Measurements from ENCODE around the gene MUL1. TPM values are rescaled to one million over a fixed set of nuclear protein-coding genes. Genes with fewer than 3 reads are reported as not detected.

MUL1 gene
- total and polyA plus RNA-seq, 4 donors = 6.0 to 32.6 (median 24.6) TPM

- TF ChIP-seq CTCF (IDR thresholded peaks at IDR 0.05; ENCODE audit: control extremely low read depth, extremely low read depth) = no peak
- peak; percentile 87 to 92 (median 90) for DNase-seq
- 2 to 3% methylated on average over 40 to 51 of the region's 51 CpGs for WGBS, 2 donors
- no peak for ATAC-seq (ENCODE audit: insufficient read depth, low FRiP score)
- Histone ChIP-seq H3K27ac (ENCODE audit: low read depth in 1 of 2, low read length in 1 of 2) (peak overlapping the region in 1 of 2 donors; percentile 81), H3K4me1 (ENCODE audit: control insufficient read depth in 5 of 5, insufficient read depth in 5 of 5, low read length in 5 of 5) (peaks cover 0 to 23% (median 5%) of the 10 kb centered on the region in 5 donors), H3K4me3 (peak overlapping the region; percentile 7), H3K9me3 (ENCODE audit: control insufficient read depth in 4 of 4, insufficient read depth in 3 of 4, low read length in 3 of 4) (no peaks in the 10 kb centered on the region), H3K36me3 (ENCODE audit: control insufficient read depth in 4 of 4, insufficient read depth in 4 of 4, low read length in 4 of 4) (no peaks in the 10 kb centered on the region), H3K9ac (ENCODE audit: insufficient read depth in 1 of 2, low read length in 2 of 2) (peak overlapping the region in 1 of 2 donors; percentile 46), H3K27me3 (ENCODE audit: control insufficient read depth in 3 of 3, insufficient read depth in 3 of 3, low read length in 2 of 3) (peaks cover 0 to 63% (median 0%) of the 10 kb centered on the region in 3 donors)
Measured at GRCh38 chr1:20486457-20487235, 21.3 kb downstream of the MUL1 start.

GRCh38 chr1:20485527-20486456 lies 22.2 kb downstream of the MUL1 start, which contains the start of gene CAMK2N1:
TSS of gene CAMK2N1 (minus strand) at chr1:20486210. CDS start at chr1:20485379, 831 bp downstream.
- peak; percentile 78 to 87 (median 84) for DNase-seq
- Histone ChIP-seq H3K9ac (ENCODE audit: insufficient read depth in 1 of 2, low read length in 2 of 2) (peak within 1 kb of the TSS; percentile 46 to 82), H3K9me3 (ENCODE audit: control insufficient read depth in 4 of 4, insufficient read depth in 3 of 4, low read length in 3 of 4) (no peaks in the 10 kb centered on the region), H3K27me3 (ENCODE audit: control insufficient read depth in 3 of 3, insufficient read depth in 3 of 3, low read length in 2 of 3) (peaks cover 0 to 64% (median 0%) of the 10 kb centered on the region in 3 donors), H3K4me3 (peak within 1 kb of the TSS; percentile 41), H3K4me1 (ENCODE audit: control insufficient read depth in 5 of 5, insufficient read depth in 5 of 5, low read length in 5 of 5) (peaks cover 0 to 32% (median 6%) of the 10 kb centered on the region in 5 donors), H3K36me3 (ENCODE audit: control insufficient read depth in 4 of 4, insufficient read depth in 4 of 4, low read length in 4 of 4) (no peaks in the 10 kb centered on the region), H3K27ac (ENCODE audit: low read depth in 1 of 2, low read length in 1 of 2) (peak within 1 kb of the TSS; percentile 24 to 81)
- ATAC-seq (ENCODE audit: insufficient read depth, low FRiP score) = peak; percentile 58
- no peak for TF ChIP-seq CTCF (IDR thresholded peaks at IDR 0.05; ENCODE audit: control extremely low read depth, extremely low read depth)
- 1% methylated on average over 54 to 103 of the region's 104 CpGs for WGBS, 2 donors

GRCh38 chr1:20484519-20485462 lies 23.2 kb downstream of the MUL1 start:
- H3K27ac ChIP-seq (ENCODE audit: low read depth in 1 of 2, low read length in 1 of 2) = peak overlapping the region in 1 of 2 donors; percentile 52
- no peaks in the 10 kb centered on the region for H3K36me3 ChIP-seq (ENCODE audit: control insufficient read depth in 4 of 4, insufficient read depth in 4 of 4, low read length in 4 of 4)
- WGBS, 2 donors = 2% methylated on average over 80 to 89 of the region's 89 CpGs
- H3K27me3 ChIP-seq (ENCODE audit: control insufficient read depth in 3 of 3, insufficient read depth in 3 of 3, low read length in 2 of 3) = peaks cover 0 to 57% (median 0%) of the 10 kb centered on the region in 3 donors
- DNase-seq (peak; percentile 49 to 64 (median 62)), ATAC-seq (ENCODE audit: insufficient read depth, low FRiP score) (no peak)
- H3K4me3 ChIP-seq = peak overlapping the region; percentile 31
- peaks cover 0 to 2% (median 0%) of the 10 kb centered on the region in 4 donors for H3K9me3 ChIP-seq (ENCODE audit: control insufficient read depth in 4 of 4, insufficient read depth in 3 of 4, low read length in 3 of 4)
- no peak for TF ChIP-seq CTCF (IDR thresholded peaks at IDR 0.05; ENCODE audit: control extremely low read depth, extremely low read depth)
- peaks cover 0 to 42% (median 11%) of the 10 kb centered on the region in 5 donors for H3K4me1 ChIP-seq (ENCODE audit: control insufficient read depth in 5 of 5, insufficient read depth in 5 of 5, low read length in 5 of 5)
- peak overlapping the region in 1 of 2 donors; percentile 74 for H3K9ac ChIP-seq (ENCODE audit: insufficient read depth in 1 of 2, low read length in 2 of 2)
